Measurements from ENCODE around the gene PXDN. TPM values are rescaled to one million over a fixed set of nuclear protein-coding genes. Genes with fewer than 3 reads are reported as not detected.

Gene PXDN
- total RNA-seq, 1 donor: 137 TPM

DNA sequence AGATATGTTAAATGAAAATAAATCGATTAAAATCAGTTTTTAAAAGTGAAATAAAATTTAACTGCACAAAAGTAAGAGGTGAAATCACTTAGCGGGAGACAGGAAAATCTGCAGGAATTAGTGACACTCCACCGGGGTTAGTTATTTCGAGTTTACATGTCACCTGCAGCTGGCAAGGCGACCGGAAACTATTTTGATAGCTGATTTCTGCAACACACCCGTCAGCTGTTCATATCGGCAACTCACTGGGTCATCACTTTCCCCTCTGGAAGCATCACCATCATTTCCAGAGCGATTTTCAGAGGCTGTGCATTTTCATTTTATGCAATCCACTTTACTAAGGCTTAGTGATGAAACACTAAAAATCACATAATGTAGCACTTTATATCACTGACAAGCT lies 52.9 kb downstream of the PXDN start:
- no peak overlapping the region for H3K4me3 ChIP-seq (ENCODE audit: low read depth, low read length)
- no peak for DNase-seq (ENCODE audit: low read depth)
- TF ChIP-seq, protein P1, sequence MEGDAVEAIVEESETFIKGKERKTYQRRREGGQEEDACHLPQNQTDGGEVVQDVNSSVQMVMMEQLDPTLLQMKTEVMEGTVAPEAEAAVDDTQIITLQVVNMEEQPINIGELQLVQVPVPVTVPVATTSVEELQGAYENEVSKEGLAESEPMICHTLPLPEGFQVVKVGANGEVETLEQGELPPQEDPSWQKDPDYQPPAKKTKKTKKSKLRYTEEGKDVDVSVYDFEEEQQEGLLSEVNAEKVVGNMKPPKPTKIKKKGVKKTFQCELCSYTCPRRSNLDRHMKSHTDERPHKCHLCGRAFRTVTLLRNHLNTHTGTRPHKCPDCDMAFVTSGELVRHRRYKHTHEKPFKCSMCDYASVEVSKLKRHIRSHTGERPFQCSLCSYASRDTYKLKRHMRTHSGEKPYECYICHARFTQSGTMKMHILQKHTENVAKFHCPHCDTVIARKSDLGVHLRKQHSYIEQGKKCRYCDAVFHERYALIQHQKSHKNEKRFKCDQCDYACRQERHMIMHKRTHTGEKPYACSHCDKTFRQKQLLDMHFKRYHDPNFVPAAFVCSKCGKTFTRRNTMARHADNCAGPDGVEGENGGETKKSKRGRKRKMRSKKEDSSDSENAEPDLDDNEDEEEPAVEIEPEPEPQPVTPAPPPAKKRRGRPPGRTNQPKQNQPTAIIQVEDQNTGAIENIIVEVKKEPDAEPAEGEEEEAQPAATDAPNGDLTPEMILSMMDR (IDR thresholded peaks at IDR 0.05; ENCODE audit: insufficient read depth, low read length): no peak

DNA sequence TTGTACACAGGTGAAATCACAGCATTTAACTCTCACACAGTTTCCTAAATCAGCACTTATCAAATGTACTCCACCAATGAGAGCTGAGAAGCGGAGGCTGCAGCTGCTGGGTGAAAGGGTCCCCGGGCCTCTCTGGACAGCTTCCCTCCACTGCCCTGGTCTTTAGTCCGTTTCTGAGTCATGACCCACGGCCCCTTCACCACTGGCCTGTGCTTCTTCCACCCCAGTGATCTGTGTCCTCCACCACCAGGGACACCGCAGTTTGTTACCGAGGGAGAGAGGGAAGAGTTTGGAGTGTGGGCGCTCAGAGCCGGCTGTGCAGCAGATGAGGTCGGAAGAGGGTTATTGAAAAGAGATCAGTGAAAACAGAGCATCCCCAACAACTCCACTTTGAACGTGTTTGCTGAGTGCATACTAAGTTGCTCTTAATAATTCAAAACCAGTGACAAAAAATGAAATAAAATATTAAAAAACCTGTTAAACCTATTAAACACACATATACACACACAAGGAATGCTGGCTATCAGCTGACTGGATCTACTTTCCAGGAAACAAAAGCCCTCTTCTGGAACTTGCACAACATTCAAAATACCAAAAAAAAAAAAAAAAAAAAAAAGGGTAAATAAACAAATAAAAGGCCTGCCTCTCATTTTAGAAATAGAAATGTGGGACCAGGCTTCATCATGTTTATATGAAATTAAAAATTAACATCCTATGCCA lies 54.1 kb downstream of the PXDN start:
- DNase-seq (ENCODE audit: low read depth): no peak
- H3K4me3 ChIP-seq (ENCODE audit: low read depth, low read length): no peak overlapping the region
- TF ChIP-seq, protein P1 (IDR thresholded peaks at IDR 0.05; ENCODE audit: insufficient read depth, low read length): no peak

DNA sequence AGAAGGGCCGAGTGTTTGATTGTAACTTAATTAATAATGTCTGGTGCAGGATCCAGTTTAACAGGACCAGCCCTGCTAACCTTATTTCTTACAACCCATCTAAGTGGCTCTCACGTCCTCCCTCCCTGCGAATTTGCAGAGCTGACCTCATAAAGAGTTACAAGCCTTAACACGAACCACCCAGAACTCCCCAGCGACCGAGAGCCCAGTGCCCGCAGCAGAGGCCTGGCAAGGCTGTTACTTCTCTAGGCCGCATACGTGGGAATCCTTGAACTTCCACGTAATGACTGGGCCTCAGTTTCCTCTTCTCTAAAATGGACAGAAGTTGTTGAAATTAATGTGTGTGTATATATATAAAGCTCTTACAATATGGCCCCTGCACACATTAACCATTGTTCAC lies 55.5 kb downstream of the PXDN start:
- H3K4me3 ChIP-seq (ENCODE audit: low read depth, low read length): no peak overlapping the region
- TF ChIP-seq, protein P1 (IDR thresholded peaks at IDR 0.05; ENCODE audit: insufficient read depth, low read length): no peak

DNA sequence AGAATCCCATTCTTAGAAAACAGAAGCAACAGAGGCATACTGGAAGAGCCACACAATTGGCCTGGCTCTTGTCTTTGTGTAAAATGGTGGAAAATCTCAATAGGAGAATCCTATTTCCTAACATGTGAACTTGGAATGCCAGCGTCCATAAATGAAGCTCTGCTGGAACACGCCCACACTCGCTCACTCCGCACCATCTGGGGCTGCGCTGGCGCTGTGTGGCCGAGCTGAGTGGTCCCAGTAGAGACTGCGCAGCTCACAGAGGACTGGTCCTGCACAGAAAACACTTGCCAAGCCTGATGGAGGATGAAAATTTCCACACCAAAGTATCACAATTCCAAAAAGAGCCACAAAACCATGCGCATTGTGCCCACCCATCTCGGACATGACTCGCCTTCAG lies 56.2 kb downstream of the PXDN start:
- DNase-seq (ENCODE audit: low read depth): no peak
- H3K4me3 ChIP-seq (ENCODE audit: low read depth, low read length): no peak overlapping the region
- TF ChIP-seq, protein P1 (IDR thresholded peaks at IDR 0.05; ENCODE audit: insufficient read depth, low read length): no peak

More for the DNA sequence above, 55.5 kb downstream of the PXDN start:
- DNase-seq (ENCODE audit: low read depth): no peak

DNA sequence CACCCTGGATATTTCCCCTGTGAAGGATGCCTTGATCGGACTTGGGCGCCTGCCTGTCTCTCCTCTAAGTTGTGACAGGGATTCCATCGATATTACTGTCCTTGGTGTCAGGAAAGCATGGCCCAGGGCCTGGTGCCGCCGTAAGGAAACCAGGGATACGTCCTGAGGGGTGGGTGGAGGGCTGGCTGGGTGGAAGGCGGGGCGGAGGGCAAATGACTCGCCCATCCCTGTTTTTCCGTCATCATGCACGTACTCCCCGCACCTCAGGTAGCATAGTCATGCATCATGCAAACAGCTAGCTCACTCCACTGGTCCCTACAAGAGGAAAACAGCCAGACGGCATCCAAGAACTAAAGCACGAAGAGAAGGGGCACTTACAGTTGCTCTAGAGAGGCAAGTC lies 57.1 kb downstream of the PXDN start:
- DNase-seq (ENCODE audit: low read depth): no peak
- H3K4me3 ChIP-seq (ENCODE audit: low read depth, low read length): no peak overlapping the region
- TF ChIP-seq, protein P1 (IDR thresholded peaks at IDR 0.05; ENCODE audit: insufficient read depth, low read length): no peak

DNA sequence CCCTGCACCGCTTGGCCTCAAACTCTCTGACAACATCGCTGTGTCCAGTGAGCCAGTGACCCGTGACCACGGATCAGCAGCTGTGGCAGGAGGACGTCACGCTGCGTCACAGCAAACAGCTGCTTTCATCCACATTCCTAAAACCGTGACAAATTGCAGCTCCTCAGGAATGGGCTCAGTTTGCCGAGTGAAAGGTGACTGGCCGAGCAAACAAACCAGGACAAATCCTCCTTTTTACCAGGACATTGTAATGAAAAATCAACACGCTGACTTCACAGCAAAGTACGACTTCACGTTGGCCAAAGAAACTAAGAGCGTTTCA lies 57.6 kb downstream of the PXDN start:
- no peak overlapping the region for H3K4me3 ChIP-seq (ENCODE audit: low read depth, low read length)
- no peak for DNase-seq (ENCODE audit: low read depth)
- TF ChIP-seq, protein P1 (IDR thresholded peaks at IDR 0.05; ENCODE audit: insufficient read depth, low read length): no peak

Measured in fibroblast of the aortic adventitia (primary cell).